ENCODE results near the gene WASL. TPM values are rescaled to one million over a fixed set of nuclear protein-coding genes. Genes with fewer than 3 reads are reported as not detected.

The WASL gene
- total RNA-seq, 3 donors from 2014 or later: 27.8 to 38.3 (median 37.8) TPM

- no peak for DNase-seq (ENCODE audit: low spot score in 2 of 2)
- no peak for TF ChIP-seq CTCF (IDR thresholded peaks at IDR 0.05)
- TF ChIP-seq POLR2AphosphoS5 (IDR thresholded peaks at IDR 0.05): no peak
- TF ChIP-seq POLR2A (IDR thresholded peaks at IDR 0.05): no peak
- Histone ChIP-seq H3K4me3 (no peak overlapping the region), H3K36me3 (no peaks in the 10 kb centered on the region), H3K27ac (no peak overlapping the region), H3K27me3 (no peaks in the 10 kb centered on the region), H3K9me3 (no peaks in the 10 kb centered on the region), H3K4me1 (peaks cover 0 to 4% of the 10 kb centered on the region in 2 donors)
- intact Hi-C loops (cut with DNase I; ENCODE audit: low total_unique reads): no loop called here
Observed at GRCh38 chr7:123718773-123719172, 30.0 kb downstream of the WASL start.

- no peaks in the 10 kb centered on the region for H3K36me3 ChIP-seq
- no peak overlapping the region for H3K4me3 ChIP-seq
- intact Hi-C loops (cut with DNase I; ENCODE audit: low total_unique reads): no loop called here
- H3K27me3 ChIP-seq: no peaks in the 10 kb centered on the region
- no peak for DNase-seq (ENCODE audit: low spot score in 2 of 2)
- H3K9me3 ChIP-seq: no peaks in the 10 kb centered on the region
- peaks cover 0 to 4% of the 10 kb centered on the region in 2 donors for H3K4me1 ChIP-seq
- H3K27ac ChIP-seq: no peak overlapping the region
- TF ChIP-seq CTCF (IDR thresholded peaks at IDR 0.05) (no peak), POLR2AphosphoS5 (IDR thresholded peaks at IDR 0.05) (no peak), POLR2A (IDR thresholded peaks at IDR 0.05) (no peak)
Observed at GRCh38 chr7:123717689-123718088, 31.1 kb downstream of the WASL start.

- Histone ChIP-seq H3K4me1 (peaks cover 0 to 4% of the 10 kb centered on the region in 2 donors), H3K9me3 (no peaks in the 10 kb centered on the region), H3K36me3 (no peaks in the 10 kb centered on the region), H3K4me3 (no peak overlapping the region), H3K27ac (no peak overlapping the region), H3K27me3 (no peaks in the 10 kb centered on the region)
- DNase-seq (ENCODE audit: low spot score in 2 of 2): no peak
- no peak for TF ChIP-seq POLR2A (IDR thresholded peaks at IDR 0.05)
- no peak for TF ChIP-seq CTCF (IDR thresholded peaks at IDR 0.05)
- TF ChIP-seq POLR2AphosphoS5 (IDR thresholded peaks at IDR 0.05): no peak
- intact Hi-C loops (cut with DNase I; ENCODE audit: low total_unique reads): no loop called here
Observed at GRCh38 chr7:123716877-123717276, 31.9 kb downstream of the WASL start.

GRCh38 chr7:123715799-123716198 is 33.0 kb downstream of the WASL start:
- Histone ChIP-seq H3K9me3 (no peaks in the 10 kb centered on the region), H3K36me3 (no peaks in the 10 kb centered on the region), H3K4me3 (no peak overlapping the region), H3K4me1 (peaks cover 0 to 4% of the 10 kb centered on the region in 2 donors), H3K27me3 (no peaks in the 10 kb centered on the region), H3K27ac (no peak overlapping the region)
- intact Hi-C loops (cut with DNase I; ENCODE audit: low total_unique reads): no loop called here
- DNase-seq (ENCODE audit: low spot score in 2 of 2): no peak
- TF ChIP-seq POLR2AphosphoS5 (IDR thresholded peaks at IDR 0.05) (no peak), POLR2A (IDR thresholded peaks at IDR 0.05) (no peak), CTCF (IDR thresholded peaks at IDR 0.05) (no peak)

GRCh38 chr7:123715198-123715597 is 33.6 kb downstream of the WASL start:
- Histone ChIP-seq H3K9me3 (no peaks in the 10 kb centered on the region), H3K4me3 (no peak overlapping the region), H3K36me3 (no peaks in the 10 kb centered on the region), H3K27ac (no peak overlapping the region), H3K4me1 (peaks cover 0 to 4% of the 10 kb centered on the region in 2 donors), H3K27me3 (no peaks in the 10 kb centered on the region)
- intact Hi-C loops (cut with DNase I; ENCODE audit: low total_unique reads): no loop called here
- no peak for DNase-seq (ENCODE audit: low spot score in 2 of 2)
- TF ChIP-seq CTCF (IDR thresholded peaks at IDR 0.05): no peak
- no peak for TF ChIP-seq POLR2AphosphoS5 (IDR thresholded peaks at IDR 0.05)
- TF ChIP-seq POLR2A (IDR thresholded peaks at IDR 0.05): no peak

All from breast epithelium (tissue), 4 donors.